SJSA1 (cell line): ENCODE results near the gene APCDD1. TPM values are rescaled to one million over a fixed set of nuclear protein-coding genes. Genes with fewer than 3 reads are reported as not detected.

Experiments used
- total RNA-seq: library from RNA; depleted of rRNA; stranded (reverse); fragments of >200 nt; shearing (Covaris generic); gene quantifications from 2 replicates; pipeline ENCODE4 v1.2.3, GENCODE V29; 2014; rRNA removed

APCDD1 gene
- total RNA-seq, 1 experiment from 2014 or later: not detected

Other genes with a start within 250 kb of the APCDD1 start
- 56.7 and 62.4 TPM in 2 replicates for gene NAPG, start 71.4 kb downstream of the APCDD1 start, total RNA-seq